Raji (cell line): ENCODE results near the gene DLG4.
A peak's percentile ranks its signal among the peaks of the same experiment; 100 is the strongest.

ENCODE experiments used
- POLR2A ChIP-seq: IDR thresholded peaks from 2 replicates; pipeline ENCODE4 v1.6.1; 2011; ENCODE audit warnings: low read depth, low read length, control low read depth; ENCODE audit not compliant: insufficient read depth

The DLG4 gene

GRCh38 chr17:7239091-7240027 is 19.7 kb upstream of the DLG4 start, which contains the start of gene PHF23:
TSS of gene PHF23 (minus strand) at chr17:7239457. CDS start at chr17:7239279, 178 bp downstream.
- peak; percentile 61 for TF ChIP-seq POLR2A

DNA sequence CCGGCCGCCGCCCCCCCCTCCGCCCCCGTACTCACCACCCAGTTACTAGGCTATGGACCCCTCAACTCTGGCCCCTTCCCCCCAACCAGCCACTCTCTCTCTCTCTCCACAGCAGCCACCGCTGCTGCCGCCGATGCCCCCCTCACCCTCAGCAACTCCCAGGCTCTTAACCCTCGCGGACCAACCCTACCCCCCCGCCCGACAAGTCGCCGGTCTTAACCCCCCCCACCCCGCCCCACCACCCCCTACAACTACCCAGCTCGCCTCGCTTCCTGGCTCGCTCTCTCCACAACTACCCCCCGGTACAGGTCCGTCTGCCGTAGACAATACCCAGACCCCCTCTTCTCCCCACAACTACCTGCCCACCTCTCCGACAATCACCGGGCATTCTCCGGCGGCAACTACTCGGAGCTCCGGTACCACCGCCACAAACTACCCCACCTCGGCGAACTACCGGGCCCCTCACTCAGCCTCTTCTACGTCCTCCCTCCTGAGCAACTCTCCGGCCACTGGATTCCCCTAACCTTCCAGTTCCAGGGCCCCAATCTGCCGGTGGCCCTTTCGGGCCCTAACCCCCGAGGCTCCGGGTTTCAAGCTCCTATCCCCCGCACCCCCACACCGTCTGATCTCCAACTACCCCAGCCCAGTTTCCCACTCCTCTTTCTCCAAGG is 18.9 kb upstream of the DLG4 start:
- no peak; the same call in 1 of the 2 replicates for TF ChIP-seq POLR2A

GRCh38 chr17:7237761-7238419 is 18.3 kb upstream of the DLG4 start:
- peak; percentile 50 for TF ChIP-seq POLR2A

- TF ChIP-seq POLR2A: no peak
These were observed 17.7 kb upstream of the DLG4 start for GRCh38 chr17:7237266-7237760.

DNA sequence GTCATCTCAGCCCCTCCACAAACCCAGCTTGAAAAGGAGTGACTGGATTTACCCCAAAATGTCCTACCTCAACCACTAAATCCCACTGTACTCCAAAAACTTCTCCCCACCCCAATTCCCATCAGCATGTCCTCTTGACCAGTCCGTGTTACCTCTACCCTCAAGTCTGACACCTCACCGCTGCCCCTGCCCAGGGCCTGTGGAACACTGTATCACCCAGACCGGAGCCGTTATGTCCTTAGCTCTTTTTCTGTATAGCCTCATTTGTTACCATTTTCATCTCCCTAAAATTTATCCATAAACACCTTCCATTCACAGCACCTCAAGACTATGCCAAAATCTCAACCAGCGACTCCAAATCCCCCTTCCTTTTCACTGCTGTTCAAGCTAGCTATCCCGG is 17.2 kb upstream of the DLG4 start:
- TF ChIP-seq POLR2A: no peak

DNA sequence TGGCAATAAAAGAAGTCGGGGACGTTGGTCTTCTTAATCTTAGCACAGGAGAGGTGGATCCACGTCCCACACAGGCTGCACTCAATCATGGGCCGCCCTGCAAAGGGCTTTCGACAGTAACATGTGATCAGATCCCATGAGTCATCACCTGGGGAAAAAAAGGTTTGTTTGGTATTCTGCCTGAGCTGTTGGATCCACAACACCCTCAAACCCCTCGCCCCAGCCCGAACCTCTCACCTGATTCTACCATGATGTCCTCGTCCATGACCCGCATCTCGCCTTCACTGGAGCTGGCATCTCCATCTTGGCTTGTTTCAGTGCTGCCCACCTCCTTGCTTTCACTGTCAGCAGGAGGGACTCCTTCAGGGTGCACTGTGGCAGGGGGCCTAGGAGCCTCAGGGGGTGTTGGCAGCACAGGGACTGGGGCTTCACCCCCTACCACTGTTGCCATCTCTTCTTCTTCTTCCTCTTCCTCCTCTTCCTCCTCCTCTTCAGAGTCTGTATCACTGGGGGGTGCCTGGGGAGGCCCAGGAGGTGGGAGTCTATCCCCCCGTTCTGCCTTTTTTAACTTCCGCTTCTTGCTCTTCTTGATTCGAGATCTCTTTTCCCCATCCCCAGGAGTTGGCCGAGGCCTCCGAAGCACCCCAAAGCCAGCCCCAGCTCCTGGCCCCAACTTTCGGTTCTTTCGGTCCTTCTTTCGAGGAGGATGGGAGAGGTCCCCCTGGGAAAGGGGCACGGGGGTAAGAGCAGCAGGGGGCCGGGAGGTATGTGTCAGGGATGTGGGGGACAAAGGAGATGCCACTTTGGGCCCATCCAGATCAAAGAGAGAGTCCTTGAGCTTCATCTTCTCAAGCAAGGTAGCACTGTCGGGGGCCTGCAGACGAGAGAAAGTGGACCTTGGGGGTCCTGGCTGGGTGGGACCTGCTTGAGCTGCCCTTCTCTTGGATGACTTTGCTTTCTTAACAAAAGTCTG is 16.3 kb upstream of the DLG4 start:
- no peak for TF ChIP-seq POLR2A

- TF ChIP-seq POLR2A: peak; percentile 93
These were observed 14.7 kb upstream of the DLG4 start, which contains the start of gene DVL2 for GRCh38 chr17:7234083-7234951. TSS of gene DVL2 (minus strand) at chr17:7234517. CDS start at chr17:7234262, 255 bp downstream.

GRCh38 chr17:7233701-7234082 is 14.1 kb upstream of the DLG4 start:
- no peak for TF ChIP-seq POLR2A

GRCh38 chr17:7232114-7232513 is 12.5 kb upstream of the DLG4 start:
- TF ChIP-seq POLR2A: no peak

- TF ChIP-seq POLR2A: no peak
These were observed 9.9 kb upstream of the DLG4 start for GRCh38 chr17:7229504-7229903.

DNA sequence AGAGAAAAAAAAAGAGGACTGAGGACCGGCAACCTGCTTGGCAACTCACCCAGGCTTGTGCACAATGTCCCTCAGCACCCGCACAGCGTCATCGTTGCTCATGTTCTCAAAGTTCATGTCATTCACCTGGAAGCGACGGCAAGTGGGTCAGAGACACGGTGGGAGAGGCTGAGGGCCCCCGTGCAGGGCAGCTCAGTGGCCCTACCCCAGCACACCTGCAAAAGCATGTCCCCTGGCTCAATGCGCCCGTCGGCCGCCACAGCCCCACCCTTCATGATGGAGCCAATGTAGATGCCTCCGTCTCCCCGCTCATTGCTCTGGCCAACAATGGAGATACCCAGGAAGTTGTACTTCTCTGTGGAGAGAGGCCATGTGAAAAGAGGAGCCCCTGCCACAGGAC is 9.3 kb upstream of the DLG4 start:
- TF ChIP-seq POLR2A: no peak

DNA sequence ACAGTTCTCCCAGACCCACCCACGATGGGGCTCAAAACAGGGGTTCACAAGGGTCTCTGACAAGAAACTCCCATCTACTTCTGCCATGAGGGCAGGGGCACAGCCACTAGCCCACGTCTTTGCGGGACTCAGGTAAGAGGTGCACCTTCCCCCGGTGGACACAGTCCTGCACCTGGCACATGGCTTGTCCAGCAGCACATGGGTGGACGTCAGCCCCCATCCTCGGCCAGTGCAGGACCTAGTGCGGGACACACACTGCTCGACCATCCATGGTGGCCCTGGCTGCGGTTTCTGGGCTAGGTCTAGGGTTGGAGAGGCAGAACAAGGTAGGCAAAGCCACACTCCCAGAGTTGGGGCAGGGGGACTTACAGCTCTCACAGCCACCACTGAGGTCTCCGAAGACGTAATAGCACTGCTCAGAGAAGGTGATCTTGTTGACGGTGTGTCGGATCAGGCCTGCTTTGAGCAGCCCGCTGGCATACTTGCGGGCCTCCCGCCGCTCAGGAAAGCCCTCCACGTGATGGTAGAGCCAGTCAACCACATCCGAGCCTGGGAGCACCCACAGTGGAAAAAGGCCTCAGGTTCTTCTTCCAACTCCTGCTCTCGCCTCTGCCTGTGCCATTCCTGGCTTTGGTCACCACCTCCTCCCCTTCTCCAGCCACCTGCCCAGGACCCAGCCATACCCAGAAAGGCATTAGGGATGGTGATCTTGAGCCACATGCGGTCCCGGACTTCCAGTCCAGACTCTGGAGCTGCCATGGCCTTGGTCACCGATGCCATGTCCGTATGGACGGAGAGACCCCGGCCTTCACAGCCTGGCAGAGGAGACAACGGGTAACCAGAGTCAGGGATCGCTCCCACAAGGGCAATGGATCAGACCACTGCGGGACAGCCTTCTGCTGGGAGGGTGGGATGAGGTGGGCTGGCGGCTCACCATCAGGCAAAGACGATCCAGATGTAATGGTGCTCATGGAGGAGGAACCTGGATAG is 7.4 kb upstream of the DLG4 start:
- no peak for TF ChIP-seq POLR2A
